CD4-positive, alpha-beta T cell treated with Interleukin-2 at 100 ng/mL for 4 hours (primary cell): ENCODE measurements around the gene HMGA1.

Experiments used
- DNase-seq: peaks from one replicate; pipeline ENCODE4 v3.0.0-alpha.2; 2020; ENCODE audit warnings: low spot score

Gene HMGA1

DNA sequence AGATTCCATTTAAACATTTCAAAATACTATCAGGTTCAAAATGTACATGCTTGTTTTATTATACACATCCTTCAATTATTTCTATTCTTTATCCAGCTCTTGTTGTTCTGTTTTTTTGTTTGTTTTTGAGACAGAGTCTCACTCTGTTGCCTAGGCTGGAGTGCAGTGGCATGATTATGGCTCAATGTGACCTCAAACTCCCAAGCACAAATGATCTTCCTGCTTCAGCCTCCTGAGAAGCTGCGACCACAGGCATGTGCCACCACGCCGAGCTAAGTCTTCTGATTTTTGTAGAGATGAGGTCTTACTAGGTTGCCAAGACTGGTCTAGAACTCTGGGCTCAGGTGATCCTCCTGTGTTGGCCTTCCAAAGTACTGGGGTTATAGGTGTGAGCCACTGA, 56.3 kb downstream of the HMGA1 start:
- DNase-seq, result no peak

DNA sequence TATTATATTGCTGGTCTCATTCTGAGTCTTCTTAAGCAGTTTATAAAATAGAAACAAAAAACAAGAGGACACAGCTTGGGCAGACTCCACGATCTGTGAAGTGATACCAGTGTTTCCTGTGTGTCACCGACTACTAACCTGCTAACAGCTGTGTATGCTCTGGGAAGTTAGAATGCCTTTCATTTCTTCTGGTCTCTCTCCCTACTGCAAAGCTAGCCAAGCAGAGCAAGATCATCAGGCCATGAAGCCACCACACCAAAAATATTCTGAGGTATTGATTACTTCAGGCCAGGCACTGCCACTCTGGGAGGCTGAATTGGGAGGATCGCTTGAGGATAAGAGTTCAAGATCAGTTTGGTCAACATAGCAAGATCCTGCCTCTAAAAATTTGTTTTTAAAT, 59.0 kb downstream of the HMGA1 start:
- DNase-seq, result peak; percentile 5
